OCI-LY1 (cell line): Measurements from ENCODE around the gene SUPT4H1.

ENCODE experiments used
- H2AFZ ChIP-seq: fragments of 200-600 bp; sonication (generic), shearing (Covaris generic); 2 replicates; pipeline ENCODE4 v1.6.0; 2014; ENCODE audit warnings: antibody characterized with exemption, mild to moderate bottlenecking, low read length
- H3F3A ChIP-seq: fragments of 200-600 bp; sonication (generic), shearing (Covaris generic); 2 replicates; pipeline ENCODE4 v1.6.0; 2014; ENCODE audit warnings: mild to moderate bottlenecking, antibody characterized with exemption, low read length, moderate library complexity; ENCODE audit not compliant: insufficient read depth
- H3K27ac ChIP-seq: fragments of 200-600 bp; sonication (generic); 2 replicates; pipeline ENCODE4 v1.5.1; 2014; ENCODE audit warnings: low read length, mixed run types, mild to moderate bottlenecking, low read depth; ENCODE audit not compliant: poor library complexity, severe bottlenecking
- H3K27me3 ChIP-seq: fragments of 200-600 bp; sonication (generic); 2 replicates; pipeline ENCODE4 v1.6.0; 2014; ENCODE audit warnings: antibody characterized with exemption, mild to moderate bottlenecking, low read length, moderate library complexity; ENCODE audit not compliant: insufficient read depth
- H3K36me3 ChIP-seq: fragments of 200-600 bp; sonication (generic); 2 replicates; pipeline ENCODE4 v1.6.1; 2014; ENCODE audit warnings: mild to moderate bottlenecking, antibody characterized with exemption, low read length, moderate library complexity, mixed read lengths; ENCODE audit not compliant: insufficient read depth
- H3K4me1 ChIP-seq: fragments of 200-600 bp; sonication (generic); 2 replicates; pipeline ENCODE4 v1.5.1; 2014; ENCODE audit warnings: mild to moderate bottlenecking, low read length, moderate library complexity; ENCODE audit not compliant: insufficient read depth, severe bottlenecking
- H3K4me2 ChIP-seq: fragments of 200-600 bp; sonication (generic), shearing (Covaris generic); 2 replicates; pipeline ENCODE4 v1.6.1; 2014; ENCODE audit warnings: low read length
- H3K4me3 ChIP-seq: fragments of 200-600 bp; sonication (generic); 2 replicates; pipeline ENCODE4 v1.5.1; 2014; ENCODE audit warnings: low read length, low read depth, mild to moderate bottlenecking, mixed read lengths; ENCODE audit not compliant: poor library complexity, severe bottlenecking
- H3K79me2 ChIP-seq: fragments of 200-600 bp; shearing (Covaris generic); 2 replicates; pipeline ENCODE4 v1.6.1; 2016; ENCODE audit warnings: mixed run types, low read length, mixed read lengths; ENCODE audit not compliant: insufficient read depth
- H3K9ac ChIP-seq: fragments of 200-600 bp; sonication (generic), shearing (Covaris generic); 2 replicates; pipeline ENCODE4 v1.6.1; 2014; ENCODE audit warnings: mild to moderate bottlenecking, low read length, mixed read lengths
- H3K9me2 ChIP-seq: fragments of 200-600 bp; sonication (generic), shearing (Covaris generic); 2 replicates; pipeline ENCODE4 v1.6.1; 2014; ENCODE audit warnings: low read depth, mild to moderate bottlenecking, low read length, mixed read lengths
- H3K9me3 ChIP-seq: fragments of 200-600 bp; shearing (Covaris generic); 2 replicates; pipeline ENCODE4 v1.6.1; 2014; ENCODE audit warnings: low read length, mixed read lengths
- H4K20me1 ChIP-seq: fragments of 200-600 bp; sonication (generic), shearing (Covaris generic); 2 replicates; pipeline ENCODE4 v1.6.0; 2016; ENCODE audit warnings: mild to moderate bottlenecking, low read length; ENCODE audit not compliant: insufficient read depth
- EZH2 ChIP-seq: fragments of 200-600 bp; sonication (generic), shearing (Covaris generic); IDR thresholded peaks from 2 replicates; pipeline ENCODE4 v1.8.0; 2017; ENCODE audit warnings: borderline replicate concordance, mixed run types, mild to moderate bottlenecking, antibody characterized with exemption, low read length, moderate library complexity, mixed read lengths
- TF ChIP-seq, protein P1 (sequence below): fragments of 200-600 bp; sonication (generic), shearing (Covaris generic); IDR thresholded peaks from 2 replicates; pipeline ENCODE4 v1.5.1; 2017; ENCODE audit warnings: mild to moderate bottlenecking, antibody characterized with exemption, low read length, moderate library complexity, mixed read lengths

SUPT4H1 gene

DNA sequence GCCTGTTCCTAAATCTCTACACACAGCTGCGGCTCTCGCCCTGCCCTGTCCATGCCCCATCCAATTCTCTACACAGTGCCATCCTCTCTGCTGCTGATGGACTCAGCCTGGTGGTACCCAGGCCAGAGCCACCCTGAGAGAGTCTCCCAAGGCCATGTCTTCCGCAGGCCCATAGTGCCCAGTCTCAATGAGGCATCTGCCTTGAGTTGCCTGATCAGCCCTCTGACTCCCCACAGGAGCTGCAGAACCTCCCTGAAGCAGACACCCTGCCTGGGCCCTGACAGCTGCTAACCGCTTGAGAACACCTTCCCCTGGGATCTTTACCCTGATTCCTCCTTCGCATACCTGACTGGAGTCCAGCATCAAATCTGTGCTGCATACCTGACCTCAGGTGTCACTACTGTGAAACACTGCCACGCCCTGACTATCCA is 36.7 kb downstream of the SUPT4H1 start:
- H3K4me1 ChIP-seq = peaks cover 8% of the 10 kb centered on the region
- no peaks in the 10 kb centered on the region for H3F3A ChIP-seq
- H3K9me3 ChIP-seq = no peaks in the 10 kb centered on the region
- H3K36me3 ChIP-seq = peaks cover 11% of the 10 kb centered on the region; the same call in 1 of the 2 replicates
- H3K9ac ChIP-seq = no peak overlapping the region
- H2AFZ ChIP-seq = no peak overlapping the region
- H3K9me2 ChIP-seq = no peaks in the 10 kb centered on the region
- H3K79me2 ChIP-seq = no peaks in the 10 kb centered on the region
- H3K4me2 ChIP-seq = no peak overlapping the region
- H4K20me1 ChIP-seq = no peaks in the 10 kb centered on the region
- TF ChIP-seq, protein P1, sequence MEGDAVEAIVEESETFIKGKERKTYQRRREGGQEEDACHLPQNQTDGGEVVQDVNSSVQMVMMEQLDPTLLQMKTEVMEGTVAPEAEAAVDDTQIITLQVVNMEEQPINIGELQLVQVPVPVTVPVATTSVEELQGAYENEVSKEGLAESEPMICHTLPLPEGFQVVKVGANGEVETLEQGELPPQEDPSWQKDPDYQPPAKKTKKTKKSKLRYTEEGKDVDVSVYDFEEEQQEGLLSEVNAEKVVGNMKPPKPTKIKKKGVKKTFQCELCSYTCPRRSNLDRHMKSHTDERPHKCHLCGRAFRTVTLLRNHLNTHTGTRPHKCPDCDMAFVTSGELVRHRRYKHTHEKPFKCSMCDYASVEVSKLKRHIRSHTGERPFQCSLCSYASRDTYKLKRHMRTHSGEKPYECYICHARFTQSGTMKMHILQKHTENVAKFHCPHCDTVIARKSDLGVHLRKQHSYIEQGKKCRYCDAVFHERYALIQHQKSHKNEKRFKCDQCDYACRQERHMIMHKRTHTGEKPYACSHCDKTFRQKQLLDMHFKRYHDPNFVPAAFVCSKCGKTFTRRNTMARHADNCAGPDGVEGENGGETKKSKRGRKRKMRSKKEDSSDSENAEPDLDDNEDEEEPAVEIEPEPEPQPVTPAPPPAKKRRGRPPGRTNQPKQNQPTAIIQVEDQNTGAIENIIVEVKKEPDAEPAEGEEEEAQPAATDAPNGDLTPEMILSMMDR = no peak
- TF ChIP-seq EZH2 = no peak
- H3K4me3 ChIP-seq = no peak overlapping the region
- no peaks in the 10 kb centered on the region for H3K27me3 ChIP-seq
- no peak overlapping the region for H3K27ac ChIP-seq

DNA sequence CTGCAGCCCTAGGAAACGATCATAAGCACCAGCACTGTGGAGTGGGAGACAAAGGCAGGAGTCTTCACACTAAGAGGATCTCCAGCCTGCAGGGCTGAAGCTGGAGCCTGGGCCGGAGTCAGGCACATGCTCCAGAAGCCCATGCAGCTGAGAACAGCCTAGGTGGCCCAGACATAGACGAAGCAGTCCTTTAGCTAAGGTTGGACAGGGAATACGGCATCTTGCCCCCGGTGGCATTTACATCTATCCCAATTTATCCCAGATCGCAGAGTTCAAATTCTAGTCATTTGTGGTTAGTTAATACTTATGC is 37.3 kb downstream of the SUPT4H1 start:
- H2AFZ ChIP-seq = no peak overlapping the region
- H3K79me2 ChIP-seq = no peaks in the 10 kb centered on the region
- H3K4me2 ChIP-seq = no peak overlapping the region
- no peaks in the 10 kb centered on the region for H4K20me1 ChIP-seq
- H3K4me3 ChIP-seq = no peak overlapping the region
- H3K27me3 ChIP-seq = no peaks in the 10 kb centered on the region
- no peak overlapping the region for H3K9ac ChIP-seq
- H3K27ac ChIP-seq = no peak overlapping the region
- peaks cover 10% of the 10 kb centered on the region; the same call in 1 of the 2 replicates for H3K36me3 ChIP-seq
- TF ChIP-seq, protein P1 = no peak
- no peak for TF ChIP-seq EZH2
- H3K4me1 ChIP-seq = peaks cover 8% of the 10 kb centered on the region
- H3K9me2 ChIP-seq = no peaks in the 10 kb centered on the region
- H3K9me3 ChIP-seq = no peaks in the 10 kb centered on the region
- no peaks in the 10 kb centered on the region for H3F3A ChIP-seq

DNA sequence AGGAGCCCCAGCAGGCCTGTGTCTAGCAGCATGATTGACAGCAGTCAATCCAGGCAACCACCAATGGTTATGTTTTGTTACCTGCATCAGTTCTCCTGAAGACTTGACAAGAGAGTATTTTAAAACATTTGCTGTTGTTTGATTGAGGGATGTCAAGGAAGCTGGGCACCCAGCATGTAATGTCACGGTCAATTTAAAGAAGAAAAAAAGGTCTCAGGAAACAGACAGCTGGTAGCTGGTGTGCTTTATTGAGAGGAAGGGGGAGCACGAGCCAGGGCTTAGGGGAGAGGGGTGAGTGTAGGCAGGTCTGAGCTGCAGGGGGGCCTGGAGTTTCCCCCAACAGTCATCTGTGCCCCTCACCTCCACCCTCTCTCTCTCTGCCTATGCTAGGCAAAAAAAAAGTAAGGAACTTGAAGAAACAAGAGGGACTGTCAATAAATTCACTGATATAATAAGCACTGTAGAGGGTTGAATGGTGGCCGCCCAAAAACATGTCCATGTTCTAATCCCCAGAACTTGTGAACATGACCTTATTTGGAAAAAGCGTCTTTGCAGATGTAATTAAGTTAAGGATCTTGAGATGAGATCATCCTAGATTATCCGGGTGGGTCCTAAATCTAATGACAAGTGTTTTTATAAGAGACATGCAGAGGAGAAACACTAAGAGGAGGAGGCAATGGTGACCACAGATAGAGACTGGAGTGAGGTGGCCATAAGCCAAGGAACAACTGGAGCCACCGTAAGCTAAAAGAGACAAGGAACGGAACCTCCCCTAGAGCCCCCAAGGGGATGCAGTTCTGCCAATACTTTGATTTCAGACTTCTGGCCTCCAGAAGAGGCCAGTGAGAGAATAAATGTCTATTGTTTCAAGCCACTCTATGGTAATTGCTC is 37.9 kb downstream of the SUPT4H1 start:
- Histone ChIP-seq H2AFZ (no peak overlapping the region), H3K4me1 (peaks cover 8% of the 10 kb centered on the region), H4K20me1 (no peaks in the 10 kb centered on the region), H3F3A (no peaks in the 10 kb centered on the region), H3K9ac (no peak overlapping the region), H3K9me3 (no peaks in the 10 kb centered on the region), H3K79me2 (no peaks in the 10 kb centered on the region), H3K27ac (no peak overlapping the region), H3K4me2 (no peak overlapping the region), H3K9me2 (no peaks in the 10 kb centered on the region), H3K4me3 (no peak overlapping the region), H3K36me3 (peaks cover 9% of the 10 kb centered on the region; the same call in 1 of the 2 replicates), H3K27me3 (no peaks in the 10 kb centered on the region)
- TF ChIP-seq, protein P1 = no peak
- no peak for TF ChIP-seq EZH2
